Ectodermal cell (in vitro differentiated cells): ENCODE data around the gene FBXL13.
"Not testable (repeated sequence)": the region's sequence is repeated elsewhere in the genome, so short reads cannot be mapped to it uniquely, and the experiment has no call there.

Experiments
- H3K27ac ChIP-seq: 2 replicates; pipeline ENCODE4 v1.7.0; 2013; ENCODE audit warnings: mild to moderate bottlenecking, low read depth, low read length; ENCODE audit not compliant: insufficient read depth, poor library complexity, severe bottlenecking
- H3K27me3 ChIP-seq: 2 replicates; pipeline ENCODE4 v1.7.0; 2013; ENCODE audit warnings: mild to moderate bottlenecking, low read length; ENCODE audit not compliant: insufficient read depth, control insufficient read depth, poor library complexity, severe bottlenecking
- H3K36me3 ChIP-seq: one replicate; pipeline ENCODE4 v1.7.0; 2013; ENCODE audit warnings: low read length; ENCODE audit not compliant: control insufficient read depth, insufficient read depth
- H3K4me1 ChIP-seq: one replicate; pipeline ENCODE4 v1.7.0; 2013; ENCODE audit warnings: low read length; ENCODE audit not compliant: control insufficient read depth, insufficient read depth
- H3K4me3 ChIP-seq: 2 replicates; pipeline ENCODE4 v1.7.0; 2013; ENCODE audit warnings: low read depth, low read length, control low read depth; ENCODE audit not compliant: insufficient read depth
- H3K9me3 ChIP-seq: 2 replicates; pipeline ENCODE4 v1.7.0; 2013; ENCODE audit warnings: mild to moderate bottlenecking, low read length, moderate library complexity; ENCODE audit not compliant: control insufficient read depth
- WGBS, 2 experiments: methylation state at CpG; one replicate each; pipeline ENCODE4 v1.1.7; 2013; ENCODE audit warnings: missing lambda C conversion rate in 2 of 2; 5-methylcytosine and 5-hydroxymethylcytosine counted together

The FBXL13 gene

GRCh38 chr7:102908676-102909075, 165.9 kb downstream of the FBXL13 start:
- H3K27ac ChIP-seq = no peak overlapping the region
- no peaks in the 10 kb centered on the region for H3K4me1 ChIP-seq

GRCh38 chr7:102903576-102903975, 171.0 kb downstream of the FBXL13 start:
- WGBS, 2 experiments = 100% methylated on average over 1 of the region's 1 CpG
- not testable (repeated sequence) for H3K27ac ChIP-seq, H3K4me1 ChIP-seq, H3K9me3 ChIP-seq, H3K27me3 ChIP-seq, H3K36me3 ChIP-seq, H3K4me3 ChIP-seq

More at GRCh38 chr7:102908676-102909075, 165.9 kb downstream of the FBXL13 start:
- H3K4me3 ChIP-seq = no peak overlapping the region
- no peaks in the 10 kb centered on the region for H3K36me3 ChIP-seq
- no peaks in the 10 kb centered on the region for H3K27me3 ChIP-seq
- no peaks in the 10 kb centered on the region for H3K9me3 ChIP-seq

GRCh38 chr7:102902052-102902451, 172.5 kb downstream of the FBXL13 start:
- not testable (repeated sequence) for H3K27ac ChIP-seq, H3K9me3 ChIP-seq, H3K36me3 ChIP-seq, H3K4me1 ChIP-seq, H3K27me3 ChIP-seq, H3K4me3 ChIP-seq
- WGBS, 2 experiments = 78 to 91% methylated on average over 2 of the region's 2 CpGs

- 92 to 93% methylated on average over 4 to 5 of the region's 5 CpGs for WGBS, 2 experiments
- no peaks in the 10 kb centered on the region for H3K27me3 ChIP-seq
Measured at GRCh38 chr7:102898532-102898859, 176.1 kb downstream of the FBXL13 start.

GRCh38 chr7:102897856-102898531, 176.6 kb downstream of the FBXL13 start:
- Histone ChIP-seq H3K4me1 (no peaks in the 10 kb centered on the region), H3K27me3 (no peaks in the 10 kb centered on the region), H3K27ac (no peak overlapping the region), H3K9me3 (no peaks in the 10 kb centered on the region), H3K4me3 (no peak overlapping the region), H3K36me3 (no peaks in the 10 kb centered on the region)
- WGBS, 2 experiments = 85 to 94% methylated on average over 3 to 4 of the region's 5 CpGs

More at GRCh38 chr7:102898532-102898859, 176.1 kb downstream of the FBXL13 start:
- Histone ChIP-seq H3K9me3 (no peaks in the 10 kb centered on the region), H3K27ac (no peak overlapping the region), H3K36me3 (no peaks in the 10 kb centered on the region), H3K4me3 (no peak overlapping the region), H3K4me1 (no peaks in the 10 kb centered on the region)

- H3K27me3 ChIP-seq = no peaks in the 10 kb centered on the region
- whole genome bisulfite sequencing, 2 experiments = 88 to 93% methylated on average over 2 of the region's 2 CpGs
- no peak overlapping the region for H3K27ac ChIP-seq
- no peaks in the 10 kb centered on the region for H3K4me1 ChIP-seq
- no peaks in the 10 kb centered on the region for H3K36me3 ChIP-seq
- H3K4me3 ChIP-seq = no peak overlapping the region
- H3K9me3 ChIP-seq = no peaks in the 10 kb centered on the region
Measured at GRCh38 chr7:102897211-102897631, 177.4 kb downstream of the FBXL13 start.

GRCh38 chr7:102896585-102896984, 178.0 kb downstream of the FBXL13 start:
- Histone ChIP-seq H3K4me1 (no peaks in the 10 kb centered on the region), H3K36me3 (no peaks in the 10 kb centered on the region), H3K9me3 (no peaks in the 10 kb centered on the region), H3K4me3 (no peak overlapping the region), H3K27me3 (no peaks in the 10 kb centered on the region), H3K27ac (no peak overlapping the region)

GRCh38 chr7:102895602-102896001, 179.0 kb downstream of the FBXL13 start:
- no peak overlapping the region for H3K4me3 ChIP-seq
- H3K9me3 ChIP-seq = no peaks in the 10 kb centered on the region
- no peak overlapping the region for H3K27ac ChIP-seq
- H3K36me3 ChIP-seq = no peaks in the 10 kb centered on the region
- 90 to 92% methylated on average over 2 to 3 of the region's 3 CpGs for WGBS, 2 experiments
- no peaks in the 10 kb centered on the region for H3K4me1 ChIP-seq
- H3K27me3 ChIP-seq = no peaks in the 10 kb centered on the region

GRCh38 chr7:102892631-102893278, 181.8 kb downstream of the FBXL13 start:
- 87 to 91% methylated on average over 1 of the region's 1 CpG for WGBS, 2 experiments
- no peak overlapping the region for H3K27ac ChIP-seq
- no peaks in the 10 kb centered on the region for H3K4me1 ChIP-seq
- no peaks in the 10 kb centered on the region for H3K27me3 ChIP-seq
- no peaks in the 10 kb centered on the region for H3K36me3 ChIP-seq
- H3K9me3 ChIP-seq = no peaks in the 10 kb centered on the region
- H3K4me3 ChIP-seq = no peak overlapping the region

- no peaks in the 10 kb centered on the region for H3K36me3 ChIP-seq
- no peak overlapping the region for H3K4me3 ChIP-seq
- H3K9me3 ChIP-seq = no peaks in the 10 kb centered on the region
- no peak overlapping the region for H3K27ac ChIP-seq
- 87 to 94% methylated on average over 1 of the region's 1 CpG for WGBS, 2 experiments
- no peaks in the 10 kb centered on the region for H3K4me1 ChIP-seq
- no peaks in the 10 kb centered on the region for H3K27me3 ChIP-seq
Measured at GRCh38 chr7:102891693-102892261, 182.8 kb downstream of the FBXL13 start.
